Transverse colon (tissue), 4 donors: ENCODE measurements around the gene HS3ST3A1. TPM values are rescaled to one million over a fixed set of nuclear protein-coding genes. Genes with fewer than 3 reads are reported as not detected.

Experiments
- DNase-seq: peaks from one replicate; pipeline ENCODE4 v3.0.0-alpha.2; 2019
- H3K27ac ChIP-seq, 4 donors: fragments of 200-600 bp; sonication (generic); 2 replicates each; pipeline ENCODE4 v1.5.1; 2016 to 2018; ENCODE audit warnings: inconsistent platforms in 4 of 4
- H3K27me3 ChIP-seq: fragments of 200-600 bp; sonication (generic); 2 replicates; pipeline ENCODE4 v1.5.1; 2017; ENCODE audit warnings: inconsistent platforms
- H3K36me3 ChIP-seq, 4 donors: fragments of 200-600 bp; sonication (generic); 2 replicates each; pipeline ENCODE4 v1.5.1; 2017 to 2019; ENCODE audit warnings: inconsistent platforms in 4 of 4
- H3K4me1 ChIP-seq, 4 donors: fragments of 200-600 bp; sonication (generic); 2 replicates each; pipeline ENCODE4 v1.5.1; 2017 to 2020; ENCODE audit warnings: inconsistent platforms in 4 of 4
- H3K4me3 ChIP-seq, 4 donors: fragments of 200-600 bp; sonication (generic); 1 replicate in 1 of 4; 2 replicates in 3 of 4; pipeline versions ENCODE4 v1.5.1 to v1.6.1; 2017 to 2019; ENCODE audit warnings: inconsistent platforms in 4 of 4
- H3K9me3 ChIP-seq, 2 donors: fragments of 200-600 bp; sonication (generic); 2 replicates each; pipeline ENCODE4 v1.5.1; 2017 to 2019; ENCODE audit warnings: inconsistent platforms in 2 of 2
- EP300 ChIP-seq: sonication (generic); formaldehyde crosslinking; IDR thresholded peaks from one replicate; pipeline ENCODE4 v1.6.1; 2017; ENCODE audit warnings: antibody characterized with exemption, low read depth
- POLR2A ChIP-seq: fragments of 450-650 bp; IDR thresholded peaks from one replicate; pipeline ENCODE4 v1.6.1; 2016; ENCODE audit warnings: antibody characterized with exemption, mild to moderate bottlenecking, moderate library complexity
- POLR2AphosphoS5 ChIP-seq, 3 donors: sonication (generic); formaldehyde crosslinking; IDR thresholded peaks; one replicate each; pipeline ENCODE4 v1.6.1; 2016; ENCODE audit warnings: antibody characterized with exemption in 3 of 3
- WGBS, 2 donors: methylation state at CpG; one replicate each; pipeline ENCODE4 v1.1.5; 2018; ENCODE audit warnings: low coverage in 1 of 2; 5-methylcytosine and 5-hydroxymethylcytosine counted together
- in situ Hi-C, 4 donors: fragments of 200-750 bp; cut with MboI; loops; one replicate each; pipeline versions ENCODE4 v1.15.0 to v1.15.1; 2017; ENCODE audit warnings: low sequenced_read_pairs in 3 of 4, low pct_ligation_motif_present in 1 of 4, low pct_unique_long_range_greater_than_20kb in 1 of 4
- intact Hi-C: fragments of 100-400 bp; cut with DNase I; formaldehyde crosslinking; loops from one replicate; pipeline ENCODE4 v1.15.1; 2023; ENCODE audit warnings: low total_unique reads
- total RNA-seq, 4 donors: library from RNA; depleted of rRNA; stranded (reverse); fragments of >200 nt; gene quantifications; one replicate each; pipeline ENCODE4 v1.1.0, GENCODE V29; 2016
- TF ChIP-seq, protein P1 (sequence below), 5 experiments: fragments of 200-600 bp in 3 of 5; fragments of 450-650 bp in 2 of 5; sonication (generic) in 3 of 5; IDR thresholded peaks; 1 replicate in 2 of 5; 2 replicates in 3 of 5; pipeline ENCODE4 v1.5.1; 2016 to 2017; ENCODE audit warnings: antibody characterized with exemption in 5 of 5, inconsistent platforms in 3 of 5, mild to moderate bottlenecking in 2 of 5, moderate library complexity in 1 of 5

The HS3ST3A1 gene
- total RNA-seq: 1 to 10 TPM in 3 of 4 donors, under 1 TPM in 1; 0.41 to 3.6 (median 1.8) TPM

DNA sequence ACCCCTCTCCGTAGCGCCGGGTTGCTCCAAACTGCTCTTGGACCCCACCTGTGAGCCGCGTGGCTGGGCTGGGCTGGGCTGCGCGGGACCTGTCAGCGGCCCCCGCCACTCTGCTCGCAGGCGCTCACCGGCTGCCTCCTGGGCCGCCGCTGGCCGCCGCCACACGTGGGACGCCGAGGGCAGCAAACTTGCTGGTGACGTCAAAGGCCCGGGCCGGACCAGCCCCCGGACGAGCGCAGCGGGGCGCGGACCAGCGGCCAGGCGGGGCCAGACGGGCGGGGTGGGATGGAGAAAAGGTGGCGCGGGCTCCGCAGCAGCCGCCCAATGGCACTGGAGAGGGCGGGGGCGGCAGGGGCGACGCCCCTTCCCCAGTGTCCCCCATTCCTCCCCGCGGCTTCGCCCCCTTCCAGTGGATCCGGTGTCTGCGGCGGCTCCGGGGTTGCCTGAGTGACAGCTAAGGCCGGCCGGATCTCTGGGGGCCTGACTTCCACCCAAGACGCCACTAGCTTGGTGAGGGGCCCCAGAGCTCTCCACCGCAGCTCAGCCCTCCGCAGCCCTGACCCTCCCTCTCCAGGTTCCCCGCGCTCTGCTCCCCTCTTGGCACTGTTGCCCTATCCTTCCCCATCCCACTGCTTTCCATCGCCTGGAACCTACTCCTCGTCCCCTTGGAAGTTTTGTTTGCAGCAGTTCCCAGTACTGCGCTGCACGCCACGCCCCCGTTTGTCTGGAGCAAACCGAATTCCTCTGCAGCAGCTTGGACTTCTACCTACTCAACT lies at the start of gene HS3ST3A1:
Gene HS3ST3A1, minus strand, starts transcription at position 154 of the 776 bp plus-strand sequence. CDS start 800 bp downstream, outside the sequence.
- intact Hi-C loops: no loop called here
- H3K27ac ChIP-seq: peak within 1 kb of the TSS; percentile 28 to 58 (median 48)

DNA sequence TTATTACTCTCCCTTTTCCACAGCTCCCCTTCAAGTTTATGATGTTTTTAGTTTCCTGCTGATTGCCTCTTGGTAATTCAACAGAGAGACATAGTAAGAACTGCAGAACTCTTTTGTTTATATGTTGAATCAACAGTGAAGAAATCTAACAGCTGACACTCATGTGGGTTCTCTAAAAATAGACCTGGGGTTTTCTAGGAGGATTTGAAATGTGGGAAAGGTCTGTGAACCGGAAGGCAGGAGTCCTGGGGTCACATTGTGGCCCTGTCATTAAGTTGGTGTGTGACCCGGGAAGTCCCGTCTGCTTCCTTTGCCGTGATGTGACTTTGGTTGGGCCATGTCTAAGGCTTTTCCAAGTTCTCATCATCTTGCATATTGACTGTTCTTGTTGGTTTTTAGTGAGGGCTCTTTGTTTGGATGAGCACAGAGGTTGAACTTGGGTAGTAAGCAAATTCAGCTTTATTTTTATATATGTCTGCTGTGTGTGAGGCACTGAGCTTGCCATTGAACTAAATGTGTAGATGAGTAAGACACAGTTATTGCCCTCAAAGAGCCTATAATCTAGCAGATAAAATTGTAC lies 48.5 kb upstream of the HS3ST3A1 start:
- in situ Hi-C loops: loop anchor here in 1 of 4 donors (25.0 kb wide), 1 partner anchor 88 kb away; no protein-coding TSS in a partner anchor
- Histone ChIP-seq H3K9me3 (no peaks in the 10 kb centered on the region), H3K4me3 (no peak overlapping the region), H3K27ac (no peak overlapping the region), H3K4me1 (no peaks in the 10 kb centered on the region), H3K36me3 (no peaks in the 10 kb centered on the region), H3K27me3 (no peaks in the 10 kb centered on the region)
- no peak for DNase-seq
- TF ChIP-seq POLR2A (no peak), EP300 (no peak), POLR2AphosphoS5 (IDR thresholded peaks at IDR 0.05) (no peak)
- TF ChIP-seq, protein P1, sequence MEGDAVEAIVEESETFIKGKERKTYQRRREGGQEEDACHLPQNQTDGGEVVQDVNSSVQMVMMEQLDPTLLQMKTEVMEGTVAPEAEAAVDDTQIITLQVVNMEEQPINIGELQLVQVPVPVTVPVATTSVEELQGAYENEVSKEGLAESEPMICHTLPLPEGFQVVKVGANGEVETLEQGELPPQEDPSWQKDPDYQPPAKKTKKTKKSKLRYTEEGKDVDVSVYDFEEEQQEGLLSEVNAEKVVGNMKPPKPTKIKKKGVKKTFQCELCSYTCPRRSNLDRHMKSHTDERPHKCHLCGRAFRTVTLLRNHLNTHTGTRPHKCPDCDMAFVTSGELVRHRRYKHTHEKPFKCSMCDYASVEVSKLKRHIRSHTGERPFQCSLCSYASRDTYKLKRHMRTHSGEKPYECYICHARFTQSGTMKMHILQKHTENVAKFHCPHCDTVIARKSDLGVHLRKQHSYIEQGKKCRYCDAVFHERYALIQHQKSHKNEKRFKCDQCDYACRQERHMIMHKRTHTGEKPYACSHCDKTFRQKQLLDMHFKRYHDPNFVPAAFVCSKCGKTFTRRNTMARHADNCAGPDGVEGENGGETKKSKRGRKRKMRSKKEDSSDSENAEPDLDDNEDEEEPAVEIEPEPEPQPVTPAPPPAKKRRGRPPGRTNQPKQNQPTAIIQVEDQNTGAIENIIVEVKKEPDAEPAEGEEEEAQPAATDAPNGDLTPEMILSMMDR (IDR thresholded peaks at IDR 0.05): no peak
- 53 to 73% methylated on average over 3 to 4 of the region's 4 CpGs for WGBS, 2 donors
- intact Hi-C loops: no loop called here

More for the DNA sequence above, at the start of gene HS3ST3A1:
- DNase-seq: peak; percentile 15
- peak within 1 kb of the TSS; percentile 9 to 52 (median 25) for H3K4me3 ChIP-seq
- in situ Hi-C loops: no loop called here
- no peaks in the 10 kb centered on the region for H3K9me3 ChIP-seq
- H3K36me3 ChIP-seq: no peaks in the 10 kb centered on the region
- TF ChIP-seq POLR2A: peak; percentile 23
- TF ChIP-seq POLR2AphosphoS5 (IDR thresholded peaks at IDR 0.05): peak in 2 of 3 donors; percentile 42 to 58
- TF ChIP-seq, protein P1 (IDR thresholded peaks at IDR 0.05): no peak
- WGBS, 2 donors: 6% methylated on average over 10 to 44 of the region's 61 CpGs
- peaks cover 0 to 21% (median 9%) of the 10 kb centered on the region in 4 donors for H3K4me1 ChIP-seq
- H3K27me3 ChIP-seq: peaks cover 75% of the 10 kb centered on the region

DNA sequence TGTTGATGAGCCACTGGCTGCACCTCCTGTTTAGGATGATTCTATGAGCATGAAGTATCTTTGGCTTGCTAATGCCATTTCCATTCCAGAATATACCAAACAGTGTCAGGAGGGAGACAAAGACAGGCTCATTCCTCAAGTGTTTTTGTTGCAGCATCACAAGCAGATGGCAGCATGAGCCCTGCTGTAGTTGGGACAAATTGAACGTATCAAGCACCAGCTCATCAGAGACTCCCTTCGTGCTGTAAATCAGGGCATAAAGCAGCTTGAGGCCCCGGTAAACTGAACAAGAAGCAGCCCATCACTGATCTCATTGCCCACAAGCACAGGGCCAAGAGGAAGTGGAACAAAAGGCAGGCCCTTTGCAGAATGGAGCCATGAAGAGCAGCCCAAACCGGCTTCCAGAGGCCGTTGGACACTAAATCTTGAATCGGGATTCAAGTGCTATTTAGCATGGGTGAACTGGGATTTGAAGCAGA lies 45.9 kb upstream of the HS3ST3A1 start:
- 65 to 67% methylated on average over 3 to 6 of the region's 6 CpGs for WGBS, 2 donors
- intact Hi-C loops (no loop called here), in situ Hi-C loops (loop anchor here in 1 of 4 donors (25.0 kb wide), 1 partner anchor 110 kb away; no protein-coding TSS in a partner anchor)
- no peak for DNase-seq
- no peak overlapping the region for H3K4me3 ChIP-seq
- no peaks in the 10 kb centered on the region for H3K9me3 ChIP-seq
- no peaks in the 10 kb centered on the region for H3K4me1 ChIP-seq
- no peak overlapping the region for H3K27ac ChIP-seq
- TF ChIP-seq EP300: no peak
- no peak for TF ChIP-seq POLR2A
- TF ChIP-seq, protein P1 (IDR thresholded peaks at IDR 0.05): no peak
- TF ChIP-seq POLR2AphosphoS5 (IDR thresholded peaks at IDR 0.05): no peak
- H3K36me3 ChIP-seq: no peaks in the 10 kb centered on the region
- H3K27me3 ChIP-seq: no peaks in the 10 kb centered on the region

DNA sequence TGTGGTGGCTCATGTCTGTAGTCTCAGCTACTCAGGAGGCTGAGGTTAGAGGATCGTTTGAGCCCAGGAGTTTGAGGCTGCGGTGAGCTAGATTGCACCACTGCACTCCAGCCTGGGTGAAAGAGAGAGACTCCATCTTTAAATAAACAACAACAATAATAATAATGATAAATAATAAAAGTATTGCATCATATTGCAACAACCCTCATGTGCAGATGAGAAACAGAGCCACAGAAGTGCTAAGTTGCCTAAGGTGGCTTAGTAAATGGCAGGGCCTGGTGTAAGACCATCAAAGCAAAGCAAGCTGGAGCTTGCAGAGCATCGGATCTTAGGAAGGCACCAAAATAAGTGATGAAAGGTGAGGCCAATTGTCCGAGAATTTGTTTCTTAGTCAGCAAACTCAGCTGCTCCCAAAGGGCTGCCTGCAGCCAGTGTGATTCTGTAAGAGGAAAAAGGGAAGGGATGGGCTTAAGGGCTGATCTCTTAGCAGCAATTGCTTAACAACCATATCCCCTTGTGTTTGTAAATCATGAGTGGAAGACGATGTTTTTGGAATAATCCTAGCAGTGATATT lies 45.3 kb upstream of the HS3ST3A1 start:
- H3K9me3 ChIP-seq: no peaks in the 10 kb centered on the region
- TF ChIP-seq POLR2AphosphoS5 (IDR thresholded peaks at IDR 0.05) (no peak), POLR2A (no peak), EP300 (no peak)
- TF ChIP-seq, protein P1 (IDR thresholded peaks at IDR 0.05): no peak
- intact Hi-C loops: no loop called here
- no peak overlapping the region for H3K4me3 ChIP-seq
- H3K27ac ChIP-seq: no peak overlapping the region
- in situ Hi-C loops: loop anchor here in 1 of 4 donors (25.0 kb wide), 1 partner anchor 110 kb away; no protein-coding TSS in a partner anchor
- no peaks in the 10 kb centered on the region for H3K36me3 ChIP-seq
- H3K27me3 ChIP-seq: no peaks in the 10 kb centered on the region
- H3K4me1 ChIP-seq: no peaks in the 10 kb centered on the region
- DNase-seq: no peak
- WGBS, 2 donors: 63 to 69% methylated on average over 5 of the region's 5 CpGs
